GM21576 (cell line): Measurements from ENCODE around the gene SCNN1A.

Experiments used
- ATAC-seq: cut with Tn5 transposase; IDR thresholded peaks from one replicate; pipeline ENCODE4 v1.9.1; 2021; ENCODE audit warnings: mild to moderate bottlenecking, moderate library complexity; ENCODE audit not compliant: unreplicated experiment

SCNN1A gene

DNA sequence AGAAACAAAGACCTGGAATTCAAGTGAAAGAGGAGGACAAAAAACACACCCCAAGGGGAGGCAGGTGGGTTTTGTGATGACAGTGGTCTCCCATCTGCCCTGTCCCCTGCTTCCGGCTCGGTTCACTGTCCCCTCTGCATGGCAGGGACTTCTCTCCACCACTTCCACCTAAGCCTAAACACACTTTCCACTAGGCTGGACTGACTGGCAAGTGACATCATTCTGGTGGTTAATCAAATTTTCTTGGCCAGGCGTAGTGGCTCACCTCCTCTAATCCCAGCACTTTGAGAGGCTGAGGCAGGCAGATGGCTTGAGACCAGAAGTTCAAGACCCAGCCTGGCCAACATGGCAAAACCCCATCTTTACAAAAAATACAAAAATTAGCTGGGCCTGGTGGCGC lies 53.0 kb downstream of the SCNN1A start:
- ATAC-seq, result no peak

DNA sequence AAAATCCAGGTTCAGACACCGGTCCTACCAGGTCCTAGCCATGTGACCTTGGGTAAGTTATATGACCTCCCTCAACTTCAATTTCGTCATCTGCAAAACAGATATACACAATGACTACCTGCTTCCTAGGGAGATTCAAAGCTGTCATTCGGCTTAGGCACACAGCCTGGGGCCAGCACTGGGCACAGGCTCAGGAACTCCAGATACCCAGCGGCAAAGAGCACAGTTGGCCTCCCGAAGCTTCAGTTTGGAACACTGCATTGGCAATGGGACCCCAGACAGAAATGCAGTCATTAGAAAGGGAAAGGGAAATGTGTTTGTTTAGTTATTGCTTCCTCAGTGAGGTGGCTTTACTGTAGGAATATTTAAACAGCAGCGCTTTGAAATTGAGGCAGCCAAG lies 53.5 kb downstream of the SCNN1A start:
- no peak for ATAC-seq

DNA sequence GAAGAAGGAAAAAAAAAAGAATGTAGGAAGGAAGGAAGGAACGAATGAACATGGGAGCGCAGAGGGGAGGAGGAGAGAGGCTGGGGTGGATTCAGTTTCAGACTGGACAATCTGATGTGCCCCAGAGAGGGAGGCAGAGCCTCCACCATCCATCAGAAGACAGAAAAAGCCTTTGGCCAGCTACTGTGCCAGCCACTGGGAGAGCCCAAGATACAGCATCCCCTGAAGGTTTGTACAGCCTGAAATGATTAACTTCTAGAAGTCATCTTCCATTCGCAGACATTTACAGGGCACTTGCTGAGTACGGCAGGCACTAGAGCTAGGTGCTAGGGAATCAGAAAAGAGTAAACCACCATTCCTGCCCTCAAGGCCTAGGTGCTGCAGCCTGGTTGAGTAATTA lies 55.9 kb downstream of the SCNN1A start:
- no peak for ATAC-seq

DNA sequence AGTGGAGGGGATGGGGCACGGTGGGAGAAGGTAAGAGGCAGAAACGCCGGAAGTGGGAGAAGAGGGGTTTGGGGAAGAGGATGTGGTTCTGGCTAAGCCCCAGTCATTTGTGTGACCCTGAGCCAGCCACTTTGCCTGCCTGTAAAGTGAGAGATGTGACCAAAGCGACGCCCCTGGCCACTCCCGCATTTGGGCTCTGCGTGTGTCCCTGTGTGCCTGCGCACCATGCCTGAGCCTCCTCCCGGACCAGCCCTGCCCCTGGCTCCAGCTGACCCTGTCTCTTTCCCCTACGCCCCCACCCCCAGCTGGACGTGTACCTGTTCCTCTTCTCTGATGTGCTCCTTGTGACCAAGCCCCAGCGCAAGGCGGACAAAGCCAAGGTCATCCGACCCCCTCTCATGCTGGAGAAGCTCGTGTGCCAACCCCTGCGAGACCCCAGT lies 56.9 kb downstream of the SCNN1A start:
- ATAC-seq, result no peak

DNA sequence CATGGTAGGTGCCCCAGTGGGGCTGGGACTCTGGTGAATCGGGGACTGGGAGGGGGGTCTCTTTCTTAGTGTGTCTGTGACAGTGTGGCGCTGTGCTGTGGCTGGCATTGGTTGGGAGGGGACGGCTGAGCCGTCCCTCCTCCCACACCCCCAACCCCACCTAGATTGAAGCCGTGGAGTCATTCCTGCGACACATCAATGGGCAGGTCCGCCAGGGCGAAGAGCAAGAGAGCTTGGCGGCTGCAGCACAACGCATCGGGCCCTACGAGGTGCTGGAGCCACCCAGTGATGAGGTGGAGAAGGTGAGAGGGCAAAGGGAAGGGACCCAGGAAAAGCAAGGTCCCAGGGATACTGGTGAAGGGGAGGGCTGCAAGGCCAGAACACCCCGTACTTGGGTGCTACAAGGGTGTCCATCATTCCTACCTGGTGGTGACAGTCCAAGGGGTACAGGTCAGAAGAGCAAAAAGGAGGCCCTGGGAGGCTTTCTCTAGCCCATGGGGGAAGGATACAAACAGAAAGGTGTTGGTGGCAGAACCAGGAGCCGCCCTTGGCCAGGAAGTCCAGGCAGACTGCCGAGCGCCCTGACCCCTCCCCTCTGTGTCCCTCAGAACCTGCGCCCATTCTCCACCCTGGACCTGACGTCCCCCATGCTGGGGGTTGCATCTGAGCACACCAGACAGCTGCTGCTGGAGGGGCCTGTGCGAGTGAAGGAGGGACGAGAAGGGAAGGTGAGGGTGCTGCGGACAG lies 57.5 kb downstream of the SCNN1A start:
- ATAC-seq, result no peak

DNA sequence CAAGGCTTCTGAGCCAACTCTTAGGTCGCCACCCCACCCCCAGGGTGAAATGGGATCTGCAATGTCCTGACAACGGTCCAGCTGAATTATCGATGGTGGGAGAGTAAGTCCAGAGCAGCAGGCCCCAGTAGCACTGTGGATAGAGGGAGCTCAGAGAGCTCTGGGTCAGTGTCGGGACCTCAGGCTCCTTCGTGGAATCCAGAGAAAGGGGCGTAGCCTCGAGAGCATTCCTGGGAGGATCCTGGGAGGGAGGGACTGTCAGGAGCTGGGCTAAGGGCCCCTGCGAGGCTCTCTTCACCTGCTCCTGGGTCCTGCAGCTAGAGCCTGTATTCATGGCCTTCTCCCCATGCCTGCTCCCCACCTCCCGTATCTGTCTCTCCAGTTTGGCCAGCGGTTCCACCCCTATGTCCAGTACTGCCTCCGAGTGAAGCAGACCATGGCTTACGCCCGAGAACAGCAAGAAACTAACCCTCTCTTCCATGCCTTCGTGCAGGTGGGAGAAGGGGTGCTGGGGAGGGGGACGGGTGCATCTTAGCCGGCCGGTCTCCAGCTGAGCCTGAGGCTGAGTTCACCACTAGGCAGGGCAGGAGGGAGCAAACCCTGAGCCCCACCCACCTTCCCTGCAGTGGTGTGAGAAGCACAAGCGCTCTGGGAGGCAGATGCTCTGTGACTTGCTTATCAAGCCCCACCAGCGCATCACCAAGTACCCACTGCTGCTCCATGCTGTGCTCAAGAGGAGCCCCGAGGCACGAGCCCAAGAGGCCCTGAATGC lies 58.3 kb downstream of the SCNN1A start:
- no peak for ATAC-seq

DNA sequence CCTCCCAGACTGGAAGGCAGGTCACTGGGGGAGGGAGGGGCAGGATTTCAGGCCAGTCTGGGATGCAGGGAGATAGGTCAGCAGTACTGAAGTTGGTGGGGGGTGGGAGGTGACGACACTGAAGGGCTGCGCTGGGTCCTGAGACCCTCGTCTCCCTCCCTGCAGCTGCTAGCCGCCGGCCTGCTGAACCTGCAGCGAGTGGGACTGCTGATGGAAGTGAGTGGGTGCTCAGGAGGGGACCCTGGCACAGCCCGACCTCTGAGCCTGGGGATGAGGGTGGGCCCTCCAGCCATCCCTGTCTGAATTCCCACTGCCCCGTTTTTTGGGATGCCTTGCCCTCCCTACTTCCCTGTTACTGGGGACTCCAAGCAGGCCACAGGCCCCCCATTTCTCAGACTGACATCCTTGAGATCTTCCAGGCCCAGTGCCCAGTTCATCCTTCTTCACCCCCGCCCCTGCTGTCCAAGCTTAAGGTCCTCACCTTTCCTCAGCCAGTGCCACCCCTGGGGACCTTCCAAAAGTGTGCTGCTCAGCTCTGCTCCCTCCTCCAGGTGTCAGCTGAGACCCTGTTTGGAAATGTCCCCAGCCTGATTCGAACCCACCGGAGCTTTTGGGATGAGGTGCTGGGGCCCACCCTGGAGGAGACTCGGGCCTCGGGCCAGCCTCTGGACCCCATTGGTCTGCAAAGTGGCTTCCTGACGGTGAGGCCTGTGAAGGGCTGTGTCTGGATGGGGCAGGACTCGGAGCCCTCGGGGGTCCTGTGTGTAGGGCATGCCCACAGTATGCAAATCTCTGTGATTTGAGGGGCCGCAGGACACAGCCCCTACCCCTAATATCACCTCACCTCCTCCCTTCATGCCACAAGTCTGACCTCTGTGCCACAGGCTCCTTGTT lies 59.4 kb downstream of the SCNN1A start:
- no peak for ATAC-seq

DNA sequence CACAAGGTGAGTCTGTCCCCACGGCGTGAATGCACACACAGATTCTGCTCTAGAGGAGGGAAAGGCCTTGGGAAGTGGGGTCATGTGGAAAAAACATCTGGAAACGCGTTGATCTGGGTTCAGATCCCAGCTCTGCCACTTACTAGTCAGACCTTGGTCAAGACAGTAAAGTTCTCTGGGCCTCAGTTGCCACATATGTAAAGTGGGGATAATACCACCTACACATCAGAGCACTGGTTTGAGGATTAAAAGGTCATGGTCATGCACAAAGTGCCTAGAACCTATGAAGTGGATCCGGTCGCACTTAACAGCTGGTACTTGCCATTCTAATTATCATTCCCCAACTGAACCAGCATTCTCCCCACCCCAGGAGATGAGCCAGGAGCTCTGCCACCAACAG lies 60.2 kb downstream of the SCNN1A start:
- ATAC-seq, result no peak

DNA sequence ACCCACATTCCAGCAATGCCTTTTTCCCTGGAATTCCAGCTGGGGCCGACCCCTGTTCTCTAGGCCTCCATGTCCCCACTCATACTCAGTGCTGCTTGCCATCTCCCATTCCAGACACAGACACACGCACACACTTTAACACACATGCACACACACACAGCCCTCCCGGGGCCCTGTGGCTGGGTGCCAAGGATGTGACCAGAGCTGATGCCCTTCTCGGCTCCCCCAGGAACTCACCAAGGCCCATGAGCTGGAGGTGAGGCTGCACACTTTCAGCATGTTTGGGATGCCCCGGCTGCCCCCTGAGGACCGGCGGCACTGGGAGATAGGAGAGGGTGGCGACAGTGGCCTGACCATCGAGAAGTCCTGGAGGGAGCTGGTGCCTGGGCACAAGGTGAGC lies 60.6 kb downstream of the SCNN1A start:
- no peak for ATAC-seq

DNA sequence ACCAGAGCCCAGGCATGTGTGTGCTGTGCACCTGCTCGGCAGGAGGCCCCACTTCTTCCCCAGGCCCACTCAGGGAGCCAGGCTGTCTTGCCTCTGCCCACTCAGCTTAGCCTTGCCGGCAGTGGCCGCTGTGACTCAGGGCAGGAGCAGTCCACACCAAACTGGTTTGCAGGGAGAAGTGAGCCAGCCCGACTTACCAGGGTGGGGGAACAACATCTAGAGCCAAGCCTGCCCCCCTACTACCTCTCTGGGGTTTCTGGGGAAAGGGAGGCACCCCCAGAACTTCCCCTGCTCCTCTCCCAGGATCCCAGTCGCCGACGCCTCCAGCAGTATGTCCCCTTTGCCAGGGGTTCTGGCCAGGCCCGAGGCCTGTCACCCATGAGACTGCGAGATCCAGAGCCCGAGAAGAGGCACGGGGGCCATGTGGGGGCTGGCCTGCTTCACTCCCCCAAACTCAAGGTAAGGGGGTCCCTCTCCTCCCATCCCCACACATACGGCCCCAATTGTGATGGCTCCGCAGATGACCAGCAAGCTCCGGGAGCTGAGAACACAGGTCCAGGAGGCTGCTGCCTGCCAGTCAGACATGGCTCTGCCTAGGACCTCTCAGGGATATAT lies 61.9 kb downstream of the SCNN1A start:
- ATAC-seq, result no peak

DNA sequence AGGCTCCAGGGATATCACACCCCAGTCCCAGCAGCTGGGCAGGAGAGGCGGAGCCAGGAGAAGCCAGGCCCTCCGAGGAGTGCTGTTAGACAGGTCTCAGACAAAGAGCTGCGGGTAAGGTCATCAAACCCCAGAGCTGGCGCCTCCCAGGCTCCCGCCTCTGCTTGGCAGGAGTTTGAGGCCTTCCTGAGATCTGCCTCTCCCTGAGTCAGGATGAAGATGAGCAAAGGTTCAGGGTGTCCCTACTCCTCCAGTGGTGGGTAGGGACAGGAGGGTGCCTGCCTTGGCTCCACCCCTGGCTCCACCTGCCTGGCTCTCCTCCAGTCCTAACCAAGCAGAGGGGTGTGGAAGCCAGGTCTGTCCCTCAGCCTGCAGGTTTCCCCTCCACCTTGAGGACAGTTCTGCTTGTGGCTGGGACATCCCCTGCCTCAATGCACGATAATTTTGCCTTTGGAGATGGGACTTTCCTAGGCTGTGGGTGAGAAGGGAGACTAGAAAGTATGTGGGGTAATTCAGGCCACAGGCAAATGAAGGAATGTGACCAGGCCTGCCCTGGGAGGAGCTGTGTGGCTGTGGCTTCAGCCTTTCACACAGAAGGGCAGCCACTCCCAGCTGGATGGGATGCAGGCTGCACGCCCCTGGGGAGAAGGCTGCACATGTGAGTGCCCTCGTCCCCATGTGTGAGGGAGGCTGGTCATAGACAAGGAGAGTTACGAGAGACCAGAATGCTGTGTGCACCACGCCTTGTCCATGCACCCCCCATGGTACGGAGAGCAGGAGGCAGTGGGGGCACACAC lies 62.6 kb downstream of the SCNN1A start:
- ATAC-seq, result no peak

DNA sequence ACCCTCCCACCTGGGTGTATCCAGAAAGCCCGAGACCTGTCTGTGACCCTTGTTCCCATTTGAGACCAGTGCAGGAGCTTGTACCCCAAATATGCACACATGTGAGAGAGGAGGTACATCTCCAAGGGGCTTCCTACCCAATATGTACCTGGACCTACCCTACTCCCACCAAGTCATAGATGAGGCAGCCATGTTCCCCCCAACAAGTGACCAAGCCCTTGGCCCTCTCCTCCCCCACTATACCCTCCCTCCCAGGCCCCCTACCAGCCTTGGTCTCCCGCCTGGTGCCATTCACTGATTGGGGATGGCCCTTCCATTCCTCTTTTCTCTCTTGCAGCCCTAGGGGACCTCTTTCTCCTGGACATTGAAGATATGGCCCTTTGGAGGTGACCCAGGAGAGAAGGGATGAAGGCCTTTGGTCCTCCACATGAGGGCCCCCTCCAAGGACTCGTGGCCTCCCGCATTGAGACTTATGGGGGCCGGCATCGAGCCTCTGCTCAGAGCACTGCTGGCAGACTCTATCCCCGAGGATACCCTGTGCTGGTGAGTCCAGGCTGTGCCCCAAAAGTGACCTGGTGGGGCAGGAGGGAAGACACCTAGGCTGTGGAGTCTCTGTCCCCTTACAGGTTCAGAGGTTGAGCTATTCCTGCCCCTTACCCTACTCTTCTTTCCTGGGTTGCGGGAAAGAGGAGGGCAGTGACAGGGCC lies 63.4 kb downstream of the SCNN1A start:
- no peak for ATAC-seq

DNA sequence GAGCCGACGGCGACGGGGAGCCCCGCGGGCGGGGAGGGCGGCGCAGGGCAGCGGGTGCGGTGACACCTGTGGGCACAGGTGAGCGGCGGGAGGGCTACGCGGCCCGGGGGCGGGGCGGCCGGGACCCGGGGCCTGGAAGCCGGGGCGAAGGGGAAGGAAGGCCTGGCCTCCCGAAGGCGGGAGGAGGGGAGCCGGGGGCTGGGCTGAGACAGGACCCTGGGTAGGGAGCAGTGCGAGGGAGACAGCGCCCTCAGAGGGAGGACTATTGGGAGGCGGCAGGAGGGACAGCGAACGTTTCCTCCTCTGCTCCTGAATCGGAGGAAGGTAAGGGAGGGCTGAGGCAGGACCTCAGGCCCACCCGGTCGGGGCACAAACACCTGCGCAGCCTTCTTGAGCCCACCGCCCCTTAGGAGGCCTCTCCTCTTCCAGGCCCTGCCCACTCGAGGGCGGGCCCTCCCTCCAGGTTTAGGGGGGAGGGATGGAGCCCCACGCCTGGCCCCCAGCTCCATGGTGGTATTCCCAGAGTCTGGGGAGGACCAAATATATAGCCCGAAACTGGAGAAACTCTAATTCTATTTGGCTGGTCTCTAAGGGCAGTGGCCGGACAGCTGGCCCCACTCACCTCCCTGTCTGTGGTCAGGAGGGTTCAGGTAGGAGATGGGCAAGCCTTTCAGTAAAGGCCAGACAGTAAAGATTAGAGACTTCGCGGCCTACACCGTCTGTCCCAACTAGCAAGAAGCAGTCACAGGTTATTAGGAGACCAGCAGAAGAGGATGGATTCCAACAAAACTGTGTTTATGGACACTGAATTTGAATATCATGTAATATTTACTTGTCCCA lies 64.4 kb downstream of the SCNN1A start:
- no peak for ATAC-seq

DNA sequence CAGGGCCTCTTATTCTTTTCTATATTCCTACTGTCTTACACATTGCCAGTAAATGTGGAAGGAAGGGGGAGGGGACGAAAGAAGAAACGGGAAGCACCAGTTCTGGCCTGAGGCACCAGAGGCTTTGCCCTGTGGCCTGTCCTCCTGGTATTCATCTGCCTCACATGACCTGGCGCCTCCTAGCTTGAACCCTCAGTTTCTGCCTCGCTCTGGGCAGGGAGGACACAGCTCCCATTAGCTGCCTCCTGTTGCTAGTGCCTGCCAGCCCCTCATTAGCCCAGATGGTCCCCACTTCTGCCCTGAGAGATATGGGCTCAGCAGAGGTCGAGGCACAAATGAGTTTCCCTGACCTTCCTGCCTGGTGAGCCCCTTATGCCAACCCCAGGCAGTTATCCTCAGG lies 67.8 kb downstream of the SCNN1A start:
- no peak for ATAC-seq

DNA sequence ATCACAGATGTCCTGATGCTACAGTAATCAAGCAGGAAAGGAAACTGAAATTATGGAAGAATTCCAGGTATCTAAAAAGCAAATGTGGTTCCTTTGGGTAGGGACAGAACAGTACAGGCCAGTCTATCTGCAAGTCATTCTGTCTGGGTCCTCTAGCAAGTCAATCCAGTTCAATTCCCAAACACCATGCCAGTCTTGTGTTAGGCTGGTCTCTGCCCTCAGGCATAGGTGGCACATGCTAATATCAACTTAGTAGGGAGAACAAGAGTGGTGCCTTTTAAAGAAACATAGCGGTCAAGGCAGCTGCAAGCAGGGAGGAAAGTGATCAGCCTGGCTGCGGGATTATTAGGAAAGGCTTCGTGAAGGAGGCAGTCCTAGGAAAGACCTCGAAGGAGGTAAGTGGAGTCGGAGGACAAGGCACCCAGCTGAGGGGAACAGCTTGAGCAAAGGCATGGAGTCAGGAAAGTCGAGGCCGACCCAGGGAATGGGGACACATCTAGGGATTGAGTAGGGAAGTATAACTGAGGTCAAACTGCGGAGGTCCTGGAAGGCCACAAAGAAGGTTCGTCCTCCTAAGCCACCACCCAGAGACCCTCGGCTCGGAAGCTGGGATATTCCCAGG lies 68.7 kb downstream of the SCNN1A start:
- no peak for ATAC-seq

DNA sequence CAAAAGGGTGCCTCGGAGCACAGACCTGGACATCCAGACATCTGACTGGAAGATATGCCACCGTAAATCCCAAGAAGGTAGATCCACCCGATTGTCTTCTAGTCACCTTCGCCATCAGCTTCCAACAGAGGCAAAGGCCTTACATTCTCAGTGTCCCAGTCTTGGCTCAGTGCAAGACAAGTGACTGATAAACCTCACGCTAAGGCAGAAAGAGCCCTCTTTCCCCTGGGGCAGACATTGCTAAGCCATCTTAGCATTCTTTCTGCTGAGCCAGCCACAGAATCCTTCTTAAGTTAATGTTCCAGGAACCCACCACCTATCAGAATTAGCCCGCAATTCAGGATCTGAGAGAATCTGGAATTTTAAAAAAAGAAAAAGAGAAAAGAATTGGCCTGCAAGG lies 69.2 kb downstream of the SCNN1A start:
- ATAC-seq, result no peak

DNA sequence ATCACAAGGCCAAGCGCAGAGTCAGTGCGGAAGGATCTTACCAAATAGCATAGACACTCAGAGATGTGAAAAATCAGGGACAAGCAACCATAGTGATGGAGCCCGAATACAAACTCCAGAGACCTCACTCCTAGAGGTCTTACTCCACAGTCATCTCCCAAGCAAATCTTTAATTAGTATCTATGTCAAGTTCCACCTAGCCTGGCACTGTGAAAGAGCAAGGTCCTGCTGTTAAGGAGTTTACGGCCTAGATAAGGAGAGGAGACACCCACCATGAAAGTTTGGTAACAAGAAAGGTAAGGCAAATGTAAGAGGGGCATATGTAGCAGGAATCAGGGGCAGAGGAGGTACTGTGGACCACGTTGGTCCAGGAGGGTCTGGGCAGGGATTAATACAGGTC lies 72.3 kb downstream of the SCNN1A start:
- no peak for ATAC-seq

DNA sequence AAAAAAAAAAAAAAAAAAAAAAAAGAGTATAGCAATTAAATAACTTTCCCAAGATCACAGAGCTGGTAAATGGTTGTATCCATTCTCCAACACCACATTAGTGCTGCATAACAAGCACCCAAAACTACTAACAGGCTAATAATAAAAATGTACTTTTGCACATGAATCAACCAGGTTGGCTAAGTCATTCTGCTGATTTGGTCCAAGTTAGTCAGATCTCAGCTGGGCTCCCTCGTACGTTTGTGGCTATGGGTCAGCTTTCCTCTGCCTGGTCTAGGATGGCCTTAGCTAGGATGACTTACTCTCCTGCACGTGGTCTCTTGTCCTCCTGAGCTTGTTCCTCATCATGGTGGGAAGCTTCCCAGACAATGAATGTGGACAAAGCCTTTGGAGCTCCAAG lies 72.7 kb downstream of the SCNN1A start:
- no peak for ATAC-seq
